ENCODE data around the gene ZC3H6. TPM values are rescaled to one million over a fixed set of nuclear protein-coding genes. Genes with fewer than 3 reads are reported as not detected.

Gene ZC3H6
- total RNA-seq, 1 donor from 2014 or later: 3.9 TPM

DNA sequence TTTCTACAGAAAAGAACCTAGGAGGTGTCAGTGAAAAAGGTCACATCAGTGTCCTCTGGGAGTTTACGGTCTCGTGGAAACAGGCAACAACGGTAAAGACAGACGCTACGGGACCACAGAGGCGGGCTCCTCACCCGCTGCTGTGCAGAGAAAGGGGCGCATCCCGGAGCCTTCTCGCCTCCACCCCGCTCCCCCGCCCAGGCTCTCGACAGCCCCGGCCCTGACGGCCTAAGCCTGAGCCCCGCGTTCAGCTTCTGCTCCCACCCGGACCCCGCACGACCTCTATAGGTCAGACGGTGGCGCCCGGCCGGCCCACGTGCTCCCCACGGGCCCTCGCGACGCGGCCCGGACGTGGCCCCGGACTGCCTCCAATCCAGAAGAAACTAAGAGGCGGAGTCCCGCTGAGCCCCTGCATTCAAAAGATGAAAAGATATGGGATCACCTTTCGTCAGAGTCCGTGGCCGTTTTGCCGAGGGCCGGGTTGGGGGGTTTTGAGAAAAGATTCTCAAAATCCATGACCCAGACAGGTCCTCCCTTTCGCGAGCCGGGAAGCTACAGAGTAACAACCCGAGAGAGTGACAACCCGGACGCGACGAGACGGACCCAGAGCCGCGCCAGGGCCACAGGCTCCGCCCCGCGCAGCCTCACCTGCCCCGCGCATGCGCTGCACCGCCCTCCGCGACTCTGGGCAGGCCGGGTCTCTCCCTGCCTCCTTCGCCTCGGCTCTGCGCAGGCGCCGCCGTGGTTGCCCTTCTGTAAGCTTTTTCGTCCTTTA is 20.7 kb upstream of the ZC3H6 start, which contains the start of gene ZC3H8:
TSS of gene ZC3H8 (minus strand) at position 577 of the 775 bp plus-strand sequence. CDS start at position 516, 61 bp downstream.
- TF ChIP-seq EZH2 (IDR thresholded peaks at IDR 0.05; ENCODE audit: insufficient read depth, low read length): no peak
- TF ChIP-seq, protein P1, sequence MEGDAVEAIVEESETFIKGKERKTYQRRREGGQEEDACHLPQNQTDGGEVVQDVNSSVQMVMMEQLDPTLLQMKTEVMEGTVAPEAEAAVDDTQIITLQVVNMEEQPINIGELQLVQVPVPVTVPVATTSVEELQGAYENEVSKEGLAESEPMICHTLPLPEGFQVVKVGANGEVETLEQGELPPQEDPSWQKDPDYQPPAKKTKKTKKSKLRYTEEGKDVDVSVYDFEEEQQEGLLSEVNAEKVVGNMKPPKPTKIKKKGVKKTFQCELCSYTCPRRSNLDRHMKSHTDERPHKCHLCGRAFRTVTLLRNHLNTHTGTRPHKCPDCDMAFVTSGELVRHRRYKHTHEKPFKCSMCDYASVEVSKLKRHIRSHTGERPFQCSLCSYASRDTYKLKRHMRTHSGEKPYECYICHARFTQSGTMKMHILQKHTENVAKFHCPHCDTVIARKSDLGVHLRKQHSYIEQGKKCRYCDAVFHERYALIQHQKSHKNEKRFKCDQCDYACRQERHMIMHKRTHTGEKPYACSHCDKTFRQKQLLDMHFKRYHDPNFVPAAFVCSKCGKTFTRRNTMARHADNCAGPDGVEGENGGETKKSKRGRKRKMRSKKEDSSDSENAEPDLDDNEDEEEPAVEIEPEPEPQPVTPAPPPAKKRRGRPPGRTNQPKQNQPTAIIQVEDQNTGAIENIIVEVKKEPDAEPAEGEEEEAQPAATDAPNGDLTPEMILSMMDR (IDR thresholded peaks at IDR 0.05; ENCODE audit: insufficient read depth, low read depth, low read length): no peak
- Histone ChIP-seq H3K4me2 (ENCODE audit: low read length) (peak within 1 kb of the TSS; percentile 92), H3K79me2 (ENCODE audit: insufficient read depth, low read length) (peaks cover 19% of the 10 kb centered on the region), H3K9me3 (ENCODE audit: insufficient read depth, low read depth, low read length) (no peaks in the 10 kb centered on the region), H3K27me3 (ENCODE audit: insufficient read depth, low read length) (no peaks in the 10 kb centered on the region), H3K4me1 (ENCODE audit: insufficient read depth, low read length) (peaks cover 9% of the 10 kb centered on the region), H3K9ac (ENCODE audit: low read length) (peak within 1 kb of the TSS; percentile 85), H3K36me3 (ENCODE audit: insufficient read depth, low read length) (no peaks in the 10 kb centered on the region), H2AFZ (ENCODE audit: low read depth, low read length) (peak within 1 kb of the TSS; percentile 97), H3K4me3 (ENCODE audit: insufficient read depth, low read depth, low read length) (peak within 1 kb of the TSS; percentile 86), H3K27ac (ENCODE audit: low read depth, low read length) (peak within 1 kb of the TSS; percentile 63), H4K20me1 (ENCODE audit: insufficient read depth, low read length) (peaks cover 5% of the 10 kb centered on the region)
- H3K9me3 Mint-ChIP-seq (ENCODE audit: unreplicated experiment): no peaks in the 10 kb centered on the region
- DNase-seq (ENCODE audit: low read depth): peak; percentile 51
- FAIRE-seq: no peak
- H3K27ac Mint-ChIP-seq (ENCODE audit: unreplicated experiment): peak within 1 kb of the TSS; percentile 48
- H3K4me1 Mint-ChIP-seq (ENCODE audit: low read depth, unreplicated experiment): peaks cover 6% of the 10 kb centered on the region
- no peaks in the 10 kb centered on the region for H3K27me3 Mint-ChIP-seq (ENCODE audit: low read depth, unreplicated experiment)
- peak within 1 kb of the TSS; percentile 87 for H3K4me3 Mint-ChIP-seq (ENCODE audit: unreplicated experiment)
- H3K36me3 Mint-ChIP-seq (ENCODE audit: low read depth, unreplicated experiment): peaks cover 3% of the 10 kb centered on the region

DNA sequence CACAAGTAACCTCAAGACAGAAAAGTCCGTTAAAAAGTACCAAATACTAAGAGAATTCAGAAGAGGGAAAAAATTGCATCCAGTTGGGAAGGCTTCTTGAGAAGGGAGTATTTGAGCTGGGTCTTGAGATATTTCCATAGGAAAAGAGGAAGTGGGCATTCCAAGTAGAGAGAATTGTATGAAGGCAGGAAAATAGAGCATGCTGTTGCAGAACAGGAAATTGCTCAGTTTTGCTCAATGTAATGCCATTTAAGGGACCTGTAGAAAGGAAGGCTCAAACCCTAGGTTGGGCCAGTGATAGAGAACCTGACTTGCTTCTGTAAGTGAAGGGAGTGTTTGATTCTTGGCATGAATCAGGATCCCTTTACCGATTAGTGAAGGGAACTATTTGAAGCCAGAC is 19.5 kb upstream of the ZC3H6 start:
- Mint-ChIP-seq H3K4me3 (ENCODE audit: unreplicated experiment) (no peak overlapping the region), H3K27ac (ENCODE audit: unreplicated experiment) (no peak overlapping the region), H3K27me3 (ENCODE audit: low read depth, unreplicated experiment) (no peaks in the 10 kb centered on the region), H3K4me1 (ENCODE audit: low read depth, unreplicated experiment) (peaks cover 6% of the 10 kb centered on the region), H3K36me3 (ENCODE audit: low read depth, unreplicated experiment) (peaks cover 3% of the 10 kb centered on the region), H3K9me3 (ENCODE audit: unreplicated experiment) (no peaks in the 10 kb centered on the region)
- DNase-seq (ENCODE audit: low read depth) (no peak), FAIRE-seq (no peak)
- Histone ChIP-seq H3K27me3 (ENCODE audit: insufficient read depth, low read length) (no peaks in the 10 kb centered on the region), H3K4me3 (ENCODE audit: insufficient read depth, low read depth, low read length) (no peak overlapping the region), H3K9me3 (ENCODE audit: insufficient read depth, low read depth, low read length) (no peaks in the 10 kb centered on the region), H3K4me1 (ENCODE audit: insufficient read depth, low read length) (peaks cover 11% of the 10 kb centered on the region), H3K9ac (ENCODE audit: low read length) (no peak overlapping the region), H3K36me3 (ENCODE audit: insufficient read depth, low read length) (no peaks in the 10 kb centered on the region), H4K20me1 (ENCODE audit: insufficient read depth, low read length) (peaks cover 5% of the 10 kb centered on the region), H3K79me2 (ENCODE audit: insufficient read depth, low read length) (peaks cover 15% of the 10 kb centered on the region), H3K4me2 (ENCODE audit: low read length) (no peak overlapping the region), H3K27ac (ENCODE audit: low read depth, low read length) (no peak overlapping the region), H2AFZ (ENCODE audit: low read depth, low read length) (no peak overlapping the region)
- TF ChIP-seq, protein P1 (IDR thresholded peaks at IDR 0.05; ENCODE audit: insufficient read depth, low read depth, low read length): no peak
- no peak for TF ChIP-seq EZH2 (IDR thresholded peaks at IDR 0.05; ENCODE audit: insufficient read depth, low read length)

DNA sequence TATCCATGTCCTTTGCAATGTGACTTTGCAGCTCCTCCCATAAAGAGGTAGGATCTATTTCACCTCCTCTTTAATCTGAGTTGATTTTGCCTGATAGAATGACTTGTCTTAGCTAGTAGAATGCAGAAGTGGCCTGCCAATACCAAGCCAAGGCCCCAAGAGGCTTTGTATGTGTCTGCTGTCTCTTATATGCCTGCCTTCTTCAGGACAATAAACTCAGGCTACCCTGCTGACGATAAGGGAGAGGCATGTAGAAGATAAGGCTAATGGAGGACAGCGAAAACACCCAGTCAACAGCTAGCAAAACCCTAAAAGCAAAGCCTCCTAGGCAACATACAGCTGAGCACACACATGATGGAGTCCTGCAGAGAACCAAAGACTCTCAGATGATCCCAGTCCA is 18.7 kb upstream of the ZC3H6 start:
- Mint-ChIP-seq H3K36me3 (ENCODE audit: low read depth, unreplicated experiment) (peaks cover 3% of the 10 kb centered on the region), H3K9me3 (ENCODE audit: unreplicated experiment) (no peaks in the 10 kb centered on the region), H3K4me3 (ENCODE audit: unreplicated experiment) (no peak overlapping the region), H3K4me1 (ENCODE audit: low read depth, unreplicated experiment) (peaks cover 6% of the 10 kb centered on the region), H3K27ac (ENCODE audit: unreplicated experiment) (no peak overlapping the region), H3K27me3 (ENCODE audit: low read depth, unreplicated experiment) (no peaks in the 10 kb centered on the region)
- Histone ChIP-seq H3K36me3 (ENCODE audit: insufficient read depth, low read length) (no peaks in the 10 kb centered on the region), H3K4me2 (ENCODE audit: low read length) (no peak overlapping the region), H3K9me3 (ENCODE audit: insufficient read depth, low read depth, low read length) (no peaks in the 10 kb centered on the region), H3K27me3 (ENCODE audit: insufficient read depth, low read length) (no peaks in the 10 kb centered on the region), H4K20me1 (ENCODE audit: insufficient read depth, low read length) (peaks cover 5% of the 10 kb centered on the region), H3K4me1 (ENCODE audit: insufficient read depth, low read length) (peaks cover 11% of the 10 kb centered on the region), H3K79me2 (ENCODE audit: insufficient read depth, low read length) (peaks cover 7% of the 10 kb centered on the region), H3K27ac (ENCODE audit: low read depth, low read length) (no peak overlapping the region), H3K4me3 (ENCODE audit: insufficient read depth, low read depth, low read length) (no peak overlapping the region), H3K9ac (ENCODE audit: low read length) (no peak overlapping the region), H2AFZ (ENCODE audit: low read depth, low read length) (no peak overlapping the region)
- no peak for FAIRE-seq
- DNase-seq (ENCODE audit: low read depth): no peak
- TF ChIP-seq, protein P1 (IDR thresholded peaks at IDR 0.05; ENCODE audit: insufficient read depth, low read depth, low read length): no peak
- no peak for TF ChIP-seq EZH2 (IDR thresholded peaks at IDR 0.05; ENCODE audit: insufficient read depth, low read length)
